Uterus (tissue), 2 donors: ENCODE results near the gene KISS1R.

ENCODE experiments used
- POLR2A ChIP-seq, 2 donors: fragments of 450-650 bp; IDR thresholded peaks; one replicate each; pipeline ENCODE4 v1.6.1; 2016; ENCODE audit warnings: antibody characterized with exemption in 2 of 2, mild to moderate bottlenecking in 1 of 2, moderate library complexity in 1 of 2
- TF ChIP-seq, protein P1 (sequence below), 4 experiments: fragments of 200-600 bp in 2 of 4; fragments of 450-650 bp in 2 of 4; sonication (generic) in 2 of 4; IDR thresholded peaks; one replicate each; pipeline ENCODE4 v1.5.1; 2016 to 2019; ENCODE audit warnings: antibody characterized with exemption in 4 of 4, mild to moderate bottlenecking in 2 of 4, moderate library complexity in 1 of 4

DNA sequence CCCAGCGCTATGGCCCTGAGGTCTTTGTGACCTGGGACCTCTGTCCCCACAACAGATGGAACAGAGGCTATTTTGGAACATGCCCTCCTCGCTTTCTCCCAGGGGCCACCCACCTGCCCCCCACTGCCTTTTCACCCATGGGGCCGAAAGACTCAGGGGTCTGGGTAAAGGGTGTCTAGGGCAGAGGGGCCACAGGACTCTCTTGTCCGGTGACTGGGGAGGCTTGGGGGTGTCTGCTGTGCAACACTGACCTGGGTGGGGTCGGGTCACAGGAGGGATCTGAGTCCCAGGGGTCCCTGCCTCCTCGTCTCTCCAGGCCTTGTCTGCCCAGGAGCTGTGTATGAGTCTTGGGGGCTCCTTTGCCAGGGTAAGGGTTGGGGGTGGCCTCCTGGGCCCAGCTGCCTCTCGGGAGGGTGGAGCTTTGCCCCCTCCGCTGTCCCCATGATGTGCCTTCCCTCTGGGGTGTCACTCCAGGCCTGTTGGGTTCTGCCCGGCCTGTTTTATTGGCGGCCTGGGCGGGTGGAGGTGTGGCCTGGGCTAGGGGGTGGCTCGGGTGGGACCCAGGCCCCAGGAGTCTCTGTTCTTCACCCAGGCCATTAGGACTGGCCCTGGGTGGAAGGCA, 10.8 kb downstream of the KISS1R start:
- TF ChIP-seq, protein P1, sequence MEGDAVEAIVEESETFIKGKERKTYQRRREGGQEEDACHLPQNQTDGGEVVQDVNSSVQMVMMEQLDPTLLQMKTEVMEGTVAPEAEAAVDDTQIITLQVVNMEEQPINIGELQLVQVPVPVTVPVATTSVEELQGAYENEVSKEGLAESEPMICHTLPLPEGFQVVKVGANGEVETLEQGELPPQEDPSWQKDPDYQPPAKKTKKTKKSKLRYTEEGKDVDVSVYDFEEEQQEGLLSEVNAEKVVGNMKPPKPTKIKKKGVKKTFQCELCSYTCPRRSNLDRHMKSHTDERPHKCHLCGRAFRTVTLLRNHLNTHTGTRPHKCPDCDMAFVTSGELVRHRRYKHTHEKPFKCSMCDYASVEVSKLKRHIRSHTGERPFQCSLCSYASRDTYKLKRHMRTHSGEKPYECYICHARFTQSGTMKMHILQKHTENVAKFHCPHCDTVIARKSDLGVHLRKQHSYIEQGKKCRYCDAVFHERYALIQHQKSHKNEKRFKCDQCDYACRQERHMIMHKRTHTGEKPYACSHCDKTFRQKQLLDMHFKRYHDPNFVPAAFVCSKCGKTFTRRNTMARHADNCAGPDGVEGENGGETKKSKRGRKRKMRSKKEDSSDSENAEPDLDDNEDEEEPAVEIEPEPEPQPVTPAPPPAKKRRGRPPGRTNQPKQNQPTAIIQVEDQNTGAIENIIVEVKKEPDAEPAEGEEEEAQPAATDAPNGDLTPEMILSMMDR (IDR thresholded peaks at IDR 0.05), result no peak
- no peak for TF ChIP-seq POLR2A (IDR thresholded peaks at IDR 0.05)
